Frontal cortex (tissue), 4 donors: Measurements from ENCODE around the gene SLC38A4. TPM values are rescaled to one million over a fixed set of nuclear protein-coding genes. Genes with fewer than 3 reads are reported as not detected.
"Not testable (repeated sequence)": the region's sequence is repeated elsewhere in the genome, so short reads cannot be mapped to it uniquely, and the experiment has no call there.

Experiments
- DNase-seq, 2 donors: peaks; one replicate each; pipeline ENCODE4 v3.0.0; 2012; ENCODE audit warnings: low spot score in 2 of 2
- FAIRE-seq: peaks from 2 replicates; lab custom pipeline; 2012; peaks lifted over from hg19 to GRCh38; lab: Jason Lieb, UNC
- total RNA-seq: library from RNA; depleted of rRNA; stranded (reverse); fragments of >200 nt; gene quantifications from one replicate; pipeline ENCODE4 v1.2.3, GENCODE V29; 2014
- donor health status: control.
- donor health status: control.
- donor health status: control.

Gene SLC38A4
- total RNA-seq, 1 donor from 2014 or later = 0.41 TPM

- FAIRE-seq = no peak
These were observed 41.9 kb downstream of the SLC38A4 start for GRCh38 chr12:46783871-46784270.

DNA sequence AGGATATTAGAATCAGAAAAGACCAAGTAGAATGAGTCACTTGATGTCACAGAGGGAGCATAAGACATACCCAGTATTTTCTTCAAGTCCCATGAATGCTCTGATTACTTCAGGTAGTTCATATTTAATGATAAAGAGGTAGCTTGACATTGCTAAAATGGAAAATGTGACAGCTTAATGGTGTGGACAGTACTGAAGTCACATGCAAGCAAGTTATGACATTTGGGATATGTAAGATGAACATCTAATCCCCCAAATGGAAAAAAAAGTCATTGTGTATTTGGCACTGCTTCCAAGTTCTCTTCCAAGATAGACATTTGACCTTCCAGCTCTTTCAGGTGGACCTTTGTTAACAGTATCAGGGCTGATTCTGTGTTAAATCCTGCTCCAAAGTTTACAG, 45.9 kb downstream of the SLC38A4 start:
- FAIRE-seq = no peak

More at GRCh38 chr12:46783871-46784270, 41.9 kb downstream of the SLC38A4 start:
- DNase-seq = no peak

GRCh38 chr12:46779063-46779462, 46.7 kb downstream of the SLC38A4 start:
- no peak for DNase-seq
- FAIRE-seq = no peak

More for the DNA sequence above, 45.9 kb downstream of the SLC38A4 start:
- no peak for DNase-seq

- no peak for DNase-seq
- no peak for FAIRE-seq
These were observed 47.4 kb downstream of the SLC38A4 start for GRCh38 chr12:46778415-46778814.

GRCh38 chr12:46777587-46777986, 48.2 kb downstream of the SLC38A4 start:
- FAIRE-seq = no peak

GRCh38 chr12:46775796-46776195, 50.0 kb downstream of the SLC38A4 start:
- FAIRE-seq = no peak
- no peak for DNase-seq

More at GRCh38 chr12:46777587-46777986, 48.2 kb downstream of the SLC38A4 start:
- no peak for DNase-seq

DNA sequence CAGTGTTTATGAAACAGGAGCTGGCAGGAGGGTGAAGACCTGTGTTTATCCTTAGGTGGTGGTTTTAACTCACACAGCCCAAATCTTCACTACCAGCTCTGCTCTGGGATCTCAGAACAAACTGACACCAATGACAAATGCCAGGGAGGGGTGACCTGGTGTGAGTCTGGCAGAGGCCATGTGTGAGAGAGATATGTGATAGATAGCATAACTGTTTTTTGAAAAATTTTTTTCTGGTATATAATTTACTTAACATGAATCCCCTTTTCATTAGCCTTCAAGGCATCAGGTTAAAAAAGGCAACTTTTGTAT, 51.5 kb downstream of the SLC38A4 start:
- no peak for DNase-seq

DNA sequence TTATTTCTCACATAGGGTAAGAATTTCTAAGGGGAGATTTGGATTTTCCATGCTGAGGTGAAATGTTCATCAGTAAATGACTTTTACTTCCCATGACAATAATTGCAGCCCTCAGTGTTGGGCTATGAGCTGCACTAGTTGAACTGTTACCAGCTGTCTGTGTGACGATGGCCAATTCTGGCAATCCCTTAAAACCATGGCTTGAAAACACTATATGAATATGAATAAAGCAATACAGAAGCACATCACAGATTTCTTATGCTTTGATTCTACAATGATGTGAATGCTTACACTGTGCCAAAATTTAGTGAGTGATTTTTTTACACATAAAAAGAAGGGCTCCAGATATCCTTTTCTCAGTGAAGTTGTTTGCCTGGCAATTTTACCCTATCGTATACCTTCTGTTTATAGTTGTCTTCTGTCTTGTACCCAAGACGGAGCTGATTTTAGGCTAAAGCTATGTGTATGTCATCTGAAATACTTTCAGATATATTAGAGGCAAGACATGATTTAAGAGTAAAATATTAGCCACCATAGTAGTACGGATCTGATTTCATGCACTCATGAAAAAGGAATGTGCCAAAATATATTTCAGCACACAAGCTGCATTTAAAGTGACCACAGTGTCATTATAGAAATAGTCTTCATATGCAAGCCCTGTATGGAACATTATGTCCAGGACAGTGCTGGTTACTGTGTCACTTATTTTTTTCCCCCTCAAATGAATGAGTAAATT, 52.0 kb downstream of the SLC38A4 start:
- DNase-seq (no peak), FAIRE-seq (no peak)

More for the DNA sequence above, 51.5 kb downstream of the SLC38A4 start:
- FAIRE-seq = no peak

DNA sequence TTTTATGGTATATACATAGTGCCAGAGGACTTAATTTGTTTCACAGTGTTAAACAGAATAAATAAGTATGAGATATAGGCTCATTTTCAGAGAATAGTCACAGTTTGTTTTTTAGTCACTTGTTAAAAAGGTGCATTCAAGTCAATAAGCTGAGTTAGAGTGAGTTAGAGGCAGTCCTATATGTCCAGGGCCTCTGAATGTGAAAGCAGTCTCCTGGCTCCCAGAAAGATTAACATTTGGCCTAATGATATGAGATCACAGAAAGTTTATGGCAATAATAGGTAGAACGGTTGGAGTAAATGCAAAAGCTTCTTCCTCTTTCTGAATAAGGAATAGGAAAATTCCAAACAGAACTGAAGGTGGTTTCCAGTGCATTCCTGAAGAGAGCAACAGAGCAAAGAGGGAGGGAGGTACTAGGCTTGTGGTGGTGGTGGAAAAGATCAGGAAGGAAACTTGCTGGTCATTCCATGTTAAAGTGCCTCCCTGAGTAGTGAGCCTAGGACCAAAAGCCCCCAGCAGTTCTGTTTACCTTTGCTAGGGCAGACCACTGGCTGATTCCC, 54.4 kb downstream of the SLC38A4 start:
- FAIRE-seq = no peak
- DNase-seq = no peak

- FAIRE-seq (no peak), DNase-seq (no peak)
These were observed 55.2 kb downstream of the SLC38A4 start for GRCh38 chr12:46770501-46771183.

DNA sequence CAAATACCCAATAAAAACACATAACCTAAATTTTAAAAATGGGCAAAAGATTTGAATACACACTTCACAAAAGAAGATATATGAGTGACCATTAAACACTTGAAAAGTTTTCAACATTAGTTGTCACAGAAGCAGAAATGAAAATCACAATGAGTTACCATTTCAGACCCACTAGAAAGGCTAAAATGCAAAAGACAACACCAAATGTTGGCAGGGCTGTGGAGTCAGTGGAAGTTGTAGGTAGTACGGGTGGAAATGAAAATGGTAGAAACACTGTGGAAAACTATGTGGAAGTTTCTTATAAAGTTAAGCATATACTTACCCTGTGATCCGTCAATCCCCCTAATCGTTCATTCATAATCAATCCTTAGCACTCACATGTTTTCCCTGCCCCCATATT, 61.8 kb downstream of the SLC38A4 start:
- FAIRE-seq (no peak), DNase-seq (no peak)

DNA sequence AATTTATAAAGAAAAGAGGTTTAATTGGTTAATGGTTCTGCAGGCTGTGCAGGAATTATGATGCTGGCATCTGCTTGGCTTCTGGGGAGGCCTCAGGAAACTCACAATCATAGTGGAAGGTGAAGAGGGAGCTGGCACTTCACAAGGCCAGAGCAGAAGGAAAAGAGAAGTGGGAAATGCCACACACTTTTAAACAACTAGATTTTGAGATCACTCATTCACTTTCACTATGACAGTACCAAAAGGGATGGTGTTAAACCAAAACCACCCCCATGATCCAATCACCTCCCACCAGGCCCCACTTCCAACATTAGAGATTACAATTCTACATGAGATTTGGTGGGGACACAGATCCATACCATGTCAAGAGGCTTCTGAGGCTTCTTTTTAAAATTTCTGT, 62.6 kb downstream of the SLC38A4 start:
- DNase-seq = no peak
- no peak for FAIRE-seq

GRCh38 chr12:46754550-46754949, 71.2 kb downstream of the SLC38A4 start:
- FAIRE-seq (no peak), DNase-seq (no peak)

- no peak for FAIRE-seq
- no peak for DNase-seq
These were observed 73.4 kb downstream of the SLC38A4 start for GRCh38 chr12:46752396-46752795.

DNA sequence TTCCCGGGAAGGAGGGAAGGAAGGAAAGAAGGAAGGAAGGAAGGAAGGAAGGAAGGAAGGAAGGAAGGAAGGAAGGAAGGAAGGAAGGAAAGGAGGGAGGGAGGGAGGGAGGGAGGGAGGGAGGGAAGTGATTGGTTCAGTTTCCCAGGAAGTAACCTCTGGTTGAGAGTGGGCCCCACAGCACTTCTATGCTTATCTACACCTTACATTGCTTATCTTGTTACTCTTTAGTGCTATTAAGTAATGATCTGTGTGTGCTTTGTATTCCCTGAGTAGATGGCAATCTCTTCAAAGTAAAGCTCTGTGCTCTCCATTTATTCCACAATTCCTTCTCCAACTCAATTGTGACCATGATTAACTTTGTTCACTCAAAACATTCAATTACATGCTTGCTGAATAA, 74.6 kb downstream of the SLC38A4 start:
- no peak for FAIRE-seq
- DNase-seq = no peak

DNA sequence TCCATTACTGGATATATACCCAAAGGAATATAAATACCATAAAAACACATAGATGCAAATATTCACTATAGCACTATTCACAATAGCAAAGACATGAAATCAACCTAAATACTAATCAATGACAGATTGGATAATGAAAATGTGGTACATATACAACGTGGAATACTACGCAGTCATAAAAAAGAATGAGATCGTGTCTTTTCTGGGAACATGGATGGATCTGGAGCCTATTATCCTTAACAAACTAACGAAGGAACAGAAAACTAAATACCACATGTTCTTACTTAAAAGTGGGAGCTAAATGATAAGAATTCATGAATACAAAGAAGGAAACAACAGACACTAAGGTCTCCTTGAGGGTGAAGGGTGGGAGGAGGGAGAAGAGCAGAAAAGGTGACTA, 76.5 kb downstream of the SLC38A4 start:
- no peak for FAIRE-seq
- no peak for DNase-seq

DNA sequence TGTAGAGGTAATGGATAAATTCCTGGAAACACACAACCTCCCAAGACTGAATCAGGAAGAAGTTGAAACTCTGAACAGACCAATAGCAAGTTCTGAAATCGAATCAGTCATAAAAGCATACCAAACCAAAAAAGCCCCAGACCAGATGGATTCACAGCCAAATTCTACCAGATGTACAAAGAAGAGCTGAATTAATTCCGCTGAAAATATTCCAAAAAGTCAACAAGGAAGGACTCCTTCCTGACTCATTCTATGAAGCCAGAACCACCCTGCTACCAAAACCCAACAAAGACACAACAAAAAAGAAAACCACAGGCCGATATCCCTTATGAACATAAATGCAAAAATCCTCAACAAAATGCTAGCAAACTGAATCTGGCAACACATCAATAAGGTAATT, 81.5 kb downstream of the SLC38A4 start:
- FAIRE-seq = no peak
- no peak for DNase-seq

DNA sequence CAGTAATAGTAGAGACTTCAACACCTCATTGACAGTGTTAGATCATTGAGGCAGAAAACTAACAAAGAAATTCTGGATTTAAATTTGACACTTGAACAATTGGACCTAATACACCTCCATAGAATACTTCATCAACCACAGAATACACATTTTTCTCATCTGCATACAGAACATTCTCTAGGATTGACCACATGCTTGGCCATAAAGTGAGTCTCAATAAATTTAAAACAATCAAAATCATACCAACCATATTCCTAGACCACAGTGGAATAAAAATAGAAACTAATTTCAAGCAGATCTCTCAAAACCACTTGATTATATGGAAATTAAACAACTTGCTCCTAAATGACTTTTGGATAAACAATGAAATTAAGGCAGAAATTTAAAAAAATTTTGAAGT, 82.3 kb downstream of the SLC38A4 start:
- DNase-seq (no peak), FAIRE-seq (no peak)

- DNase-seq, FAIRE-seq: not testable (repeated sequence)
These were observed 83.5 kb downstream of the SLC38A4 start for GRCh38 chr12:46742271-46742670.

DNA sequence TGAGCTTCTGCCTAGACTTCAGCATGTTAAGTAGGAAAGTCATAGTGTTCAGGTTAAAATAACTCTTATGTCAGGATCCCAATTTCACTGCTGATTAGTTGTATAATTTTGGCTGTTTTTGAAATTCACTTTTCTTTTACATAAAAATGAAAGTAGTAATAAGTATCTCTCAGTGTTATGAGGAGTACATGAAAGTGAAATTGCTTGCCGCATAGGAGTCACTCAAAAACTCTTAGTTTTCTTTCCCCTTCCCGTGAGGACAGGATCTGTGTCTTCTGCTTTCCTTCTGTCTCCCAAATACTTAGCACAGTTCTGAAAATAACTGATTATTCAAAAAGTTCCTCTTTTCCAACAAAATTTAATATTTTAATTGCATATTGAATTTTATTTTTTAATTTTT, 100.5 kb downstream of the SLC38A4 start:
- FAIRE-seq = no peak

More for the DNA sequence above, 100.5 kb downstream of the SLC38A4 start:
- no peak for DNase-seq
